ENCODE results near the gene HDAC4. TPM values are rescaled to one million over a fixed set of nuclear protein-coding genes. Genes with fewer than 3 reads are reported as not detected.

HDAC4 gene
- total RNA-seq, 1 experiment from 2014 or later, result 11.3 TPM

DNA sequence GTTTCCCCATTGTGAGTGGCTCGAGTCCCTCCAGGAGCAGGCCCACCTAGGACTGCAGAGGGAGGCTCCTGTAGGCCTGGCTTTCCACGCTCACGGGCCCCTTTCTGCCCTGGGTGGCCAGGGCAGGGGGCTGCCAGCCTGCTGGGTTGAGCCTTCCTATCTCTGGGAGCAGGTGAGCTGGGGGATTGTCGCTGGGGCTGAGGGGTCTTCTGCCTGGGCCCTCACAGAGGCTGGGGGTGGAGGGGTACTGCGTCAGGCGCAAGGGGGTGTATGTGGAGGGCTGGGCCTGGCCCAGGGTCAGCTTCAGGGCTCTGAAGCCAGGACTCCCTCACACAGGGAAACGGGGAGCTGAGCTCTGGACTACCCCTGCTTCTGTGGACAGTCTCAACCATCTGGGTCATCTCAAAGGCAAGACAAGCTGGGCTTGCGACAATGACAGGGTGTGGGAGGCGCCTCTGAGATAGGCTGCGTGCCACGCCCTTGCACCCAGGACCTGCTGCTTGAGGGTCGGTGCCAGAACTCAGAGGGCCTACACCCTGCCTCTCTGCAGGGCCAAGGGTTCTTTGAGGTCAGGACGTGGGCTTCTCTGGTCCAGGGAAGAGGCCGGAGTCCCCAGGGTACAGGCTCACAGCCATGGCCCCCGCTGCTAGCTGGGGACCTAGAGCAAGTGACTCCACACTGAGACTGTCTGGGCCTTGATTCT lies 346.9 kb downstream of the HDAC4 start:
- Histone ChIP-seq H3K27ac (no peak overlapping the region), H3K9me3 (replicated peaks) (no peaks in the 10 kb centered on the region; the same call in 1 of the 2 replicates), H3K36me3 (no peaks in the 10 kb centered on the region; the same call in 1 of the 2 replicates), H3K27me3 (no peaks in the 10 kb centered on the region), H3K4me1 (no peaks in the 10 kb centered on the region), H3K4me3 (no peak overlapping the region)
- no peak for DNase-seq

DNA sequence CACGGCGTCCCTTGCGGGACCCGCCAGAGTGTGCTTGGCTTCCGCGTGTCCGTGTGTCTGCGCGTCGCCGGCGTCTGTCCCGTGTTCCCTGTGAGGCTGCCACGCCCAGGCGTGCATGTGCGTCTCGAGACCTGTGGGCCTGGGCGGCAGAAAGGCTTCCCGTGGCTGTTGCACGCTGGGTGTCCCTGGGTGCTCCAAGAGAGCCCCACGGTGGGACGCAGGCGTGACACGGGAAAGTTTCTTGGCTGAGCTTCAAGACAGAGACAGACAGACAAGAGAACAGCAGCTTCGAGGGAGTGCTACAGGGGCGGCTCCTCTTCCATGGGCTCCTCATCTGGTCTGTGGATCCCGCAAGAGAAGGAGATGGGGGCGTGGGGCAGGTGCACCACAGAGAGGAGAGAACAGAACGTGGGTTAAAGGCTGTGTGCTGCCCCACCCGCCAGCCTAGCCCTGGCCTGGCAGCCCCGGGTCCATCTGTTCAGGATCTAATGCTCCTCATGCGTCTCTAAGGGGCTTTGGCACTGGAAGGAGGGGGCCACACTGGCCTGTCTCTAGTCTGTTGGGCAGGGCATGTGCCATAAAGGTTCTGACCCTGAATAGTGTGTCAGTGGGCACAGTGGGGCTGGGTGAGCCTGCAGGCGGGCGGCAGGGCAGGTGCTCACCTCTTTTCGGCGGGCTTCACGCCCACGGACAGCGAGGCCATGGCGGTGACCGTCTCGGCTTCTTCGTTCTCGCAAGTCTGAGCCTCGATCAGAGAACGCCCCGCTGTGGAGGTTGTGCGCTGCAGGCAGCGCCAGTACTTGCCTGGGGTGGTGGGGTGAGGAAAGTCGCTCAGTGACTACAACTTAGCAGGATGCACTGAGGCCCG lies 347.8 kb downstream of the HDAC4 start:
- no peak for DNase-seq
- no peaks in the 10 kb centered on the region; the same call in 1 of the 2 replicates for H3K36me3 ChIP-seq

DNA sequence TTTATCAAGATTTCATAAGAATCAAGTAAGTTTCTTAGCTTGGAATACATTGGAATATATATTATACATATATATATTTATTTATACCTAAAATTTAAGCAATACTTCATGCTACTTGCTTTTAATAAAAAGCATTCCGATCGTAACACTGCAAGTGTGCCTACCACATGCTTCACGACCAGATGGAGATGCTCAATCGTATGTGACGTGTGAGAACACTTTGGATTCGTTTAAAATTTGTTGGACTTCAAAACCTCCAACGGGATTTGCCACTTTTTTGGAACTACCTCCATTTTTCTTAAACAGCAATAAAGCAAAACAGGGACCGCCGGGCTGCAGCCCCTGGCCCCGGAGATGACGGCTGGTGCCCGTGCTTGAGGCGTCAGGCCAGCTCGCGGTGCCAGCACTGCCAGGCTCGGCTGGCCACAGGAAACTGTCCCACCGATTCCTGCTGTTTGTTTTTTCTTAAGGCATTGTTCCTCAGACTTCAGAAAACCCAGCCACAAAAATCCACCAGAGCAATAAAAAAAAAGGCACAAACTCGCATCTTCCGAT lies 348.9 kb downstream of the HDAC4 start:
- Histone ChIP-seq H3K27me3 (no peaks in the 10 kb centered on the region), H3K36me3 (no peaks in the 10 kb centered on the region; the same call in 1 of the 2 replicates), H3K4me3 (no peak overlapping the region), H3K4me1 (no peaks in the 10 kb centered on the region), H3K27ac (no peak overlapping the region), H3K9me3 (replicated peaks) (no peaks in the 10 kb centered on the region)
- DNase-seq, result no peak

More for the DNA sequence above, 347.8 kb downstream of the HDAC4 start:
- Histone ChIP-seq H3K4me1 (no peaks in the 10 kb centered on the region), H3K9me3 (replicated peaks) (no peaks in the 10 kb centered on the region; the same call in 1 of the 2 replicates), H3K27me3 (no peaks in the 10 kb centered on the region), H3K4me3 (no peak overlapping the region), H3K27ac (no peak overlapping the region)

DNA sequence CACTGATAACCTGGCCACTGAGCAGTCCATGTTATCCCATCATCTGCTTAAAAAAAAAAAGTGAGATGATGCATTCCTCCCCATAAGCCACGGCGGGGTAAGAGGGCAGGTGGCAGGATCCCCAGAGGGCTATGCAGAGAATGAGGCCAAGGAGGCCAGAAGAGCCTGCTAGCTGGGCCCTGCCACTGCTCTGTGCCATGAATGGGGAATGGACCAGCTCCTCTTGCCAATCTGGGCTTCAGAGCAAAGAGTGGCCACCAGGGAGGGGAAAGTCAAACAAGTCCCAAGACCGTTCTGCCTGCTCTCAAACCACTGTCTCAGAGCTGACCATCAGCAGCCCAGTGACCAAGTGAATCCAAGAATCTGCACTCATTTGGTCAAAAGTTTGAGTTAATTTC lies 350.6 kb downstream of the HDAC4 start:
- Histone ChIP-seq H3K36me3 (no peaks in the 10 kb centered on the region; the same call in 1 of the 2 replicates), H3K4me3 (no peak overlapping the region), H3K27ac (no peak overlapping the region), H3K27me3 (no peaks in the 10 kb centered on the region), H3K4me1 (no peaks in the 10 kb centered on the region), H3K9me3 (replicated peaks) (no peaks in the 10 kb centered on the region)
- no peak for DNase-seq

DNA sequence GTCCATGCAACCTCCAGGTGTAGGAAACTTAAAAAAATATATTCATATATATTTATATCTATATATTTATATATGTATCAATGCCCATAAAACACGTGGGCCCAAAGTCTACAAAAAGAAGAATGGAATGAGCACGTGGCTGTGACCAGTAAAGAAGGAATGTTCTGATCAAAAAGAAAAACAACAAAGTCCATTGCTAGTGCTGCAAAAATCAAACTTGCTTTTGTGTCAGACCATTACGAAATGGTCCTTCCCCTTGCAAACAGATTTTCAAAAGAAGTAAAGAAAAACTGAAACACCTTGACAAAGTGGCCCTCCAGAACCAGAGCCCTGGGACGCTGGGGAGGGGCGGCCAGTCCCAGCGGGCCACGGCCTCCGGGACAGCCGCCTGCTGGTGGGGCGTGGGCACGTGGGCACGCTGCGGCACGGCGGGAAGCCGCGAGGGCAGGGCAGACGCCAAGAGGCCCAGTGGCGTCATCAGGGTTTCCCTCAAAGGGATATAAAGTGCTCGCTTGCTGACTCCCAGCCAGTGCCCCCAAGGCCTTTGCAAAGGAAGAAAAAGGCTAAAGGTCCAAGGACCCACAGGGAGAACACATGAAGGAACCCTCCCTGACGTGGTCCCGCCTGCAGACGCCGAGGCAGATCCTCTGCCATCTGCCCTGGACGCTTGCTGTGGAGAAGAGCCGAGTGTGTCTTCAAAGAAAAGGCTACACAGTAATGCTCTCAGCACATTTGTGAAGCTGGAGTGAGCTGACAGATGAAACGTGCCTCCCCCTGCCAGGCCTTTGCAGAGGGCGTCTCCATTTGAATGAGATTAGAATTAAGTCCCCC lies 351.2 kb downstream of the HDAC4 start:
- Histone ChIP-seq H3K9me3 (replicated peaks) (no peaks in the 10 kb centered on the region), H3K27me3 (no peaks in the 10 kb centered on the region), H3K4me1 (no peaks in the 10 kb centered on the region), H3K36me3 (no peaks in the 10 kb centered on the region; the same call in 1 of the 2 replicates), H3K27ac (no peak overlapping the region), H3K4me3 (no peak overlapping the region)
- no peak for DNase-seq

DNA sequence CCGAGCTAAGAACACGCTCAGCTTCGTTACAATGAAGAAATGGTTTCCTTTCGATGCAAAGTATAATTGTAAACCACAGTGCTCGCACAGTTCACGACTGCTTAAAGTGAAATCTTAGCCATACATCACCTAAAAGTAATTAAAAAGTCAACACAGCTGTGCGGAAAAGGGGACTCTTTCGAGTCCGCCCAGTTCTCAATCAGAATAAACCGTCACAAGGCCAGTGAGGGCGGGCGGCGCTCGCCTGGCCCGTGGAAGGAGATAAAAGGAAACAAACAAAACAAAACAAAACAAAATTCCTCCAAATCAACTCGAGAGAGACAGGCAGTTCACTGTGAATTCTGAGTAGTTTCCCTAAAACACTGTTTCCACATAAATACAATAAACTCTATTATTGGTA lies 352.1 kb downstream of the HDAC4 start:
- H3K27ac ChIP-seq, result no peak overlapping the region
- H3K4me3 ChIP-seq, result no peak overlapping the region
- H3K4me1 ChIP-seq, result no peaks in the 10 kb centered on the region
- no peaks in the 10 kb centered on the region for H3K9me3 ChIP-seq (replicated peaks)
- no peaks in the 10 kb centered on the region; the same call in 1 of the 2 replicates for H3K36me3 ChIP-seq
- H3K27me3 ChIP-seq, result no peaks in the 10 kb centered on the region
- no peak for DNase-seq

DNA sequence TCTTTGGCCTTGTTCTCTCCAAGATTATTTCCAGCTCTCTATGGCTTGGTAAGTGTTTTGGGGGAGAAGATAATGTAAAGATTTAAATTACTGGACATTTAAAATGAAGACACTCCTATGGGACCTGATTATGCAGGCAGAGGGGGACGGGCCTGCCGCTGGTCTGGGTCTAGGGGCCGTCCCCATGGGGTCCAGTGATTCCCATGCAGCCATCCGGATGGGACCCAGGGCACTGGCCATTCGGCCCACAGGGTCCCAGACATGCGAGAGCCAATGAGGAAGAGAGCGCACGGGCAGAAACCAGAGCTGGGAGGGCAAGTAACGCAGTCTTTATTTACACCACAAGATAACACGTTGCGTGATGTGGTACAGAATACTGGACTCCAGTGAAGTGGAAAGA lies 353.0 kb downstream of the HDAC4 start:
- DNase-seq, result no peak
- H3K36me3 ChIP-seq, result no peaks in the 10 kb centered on the region; the same call in 1 of the 2 replicates
- no peak overlapping the region for H3K27ac ChIP-seq
- H3K9me3 ChIP-seq (replicated peaks), result no peaks in the 10 kb centered on the region
- no peaks in the 10 kb centered on the region for H3K4me1 ChIP-seq
- H3K4me3 ChIP-seq, result no peak overlapping the region
- no peaks in the 10 kb centered on the region for H3K27me3 ChIP-seq

DNA sequence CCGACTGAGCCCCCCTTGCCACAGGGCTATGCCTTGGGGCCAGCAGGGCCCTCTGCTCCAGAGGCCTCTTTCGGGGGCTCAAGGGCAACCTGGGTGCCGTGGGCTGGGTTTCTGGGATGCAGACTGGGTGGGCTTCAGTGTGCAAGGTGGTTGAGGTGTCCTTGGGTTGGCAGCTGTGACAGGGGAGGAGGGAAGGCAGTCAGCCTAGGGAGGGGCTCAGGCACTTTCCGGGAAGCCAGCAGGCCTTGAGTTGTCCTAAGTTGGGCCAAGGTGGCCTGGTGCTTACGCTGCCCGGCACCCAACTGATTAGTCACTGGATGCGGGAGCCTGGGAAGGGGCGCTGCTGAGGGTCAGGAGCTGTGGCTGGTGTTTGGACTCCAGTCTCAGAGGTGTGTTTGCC lies 353.4 kb downstream of the HDAC4 start:
- H3K27me3 ChIP-seq, result no peaks in the 10 kb centered on the region
- no peaks in the 10 kb centered on the region for H3K9me3 ChIP-seq (replicated peaks)
- no peaks in the 10 kb centered on the region; the same call in 1 of the 2 replicates for H3K36me3 ChIP-seq
- H3K4me1 ChIP-seq, result no peaks in the 10 kb centered on the region
- DNase-seq, result no peak
- H3K27ac ChIP-seq, result no peak overlapping the region
- no peak overlapping the region for H3K4me3 ChIP-seq

DNA sequence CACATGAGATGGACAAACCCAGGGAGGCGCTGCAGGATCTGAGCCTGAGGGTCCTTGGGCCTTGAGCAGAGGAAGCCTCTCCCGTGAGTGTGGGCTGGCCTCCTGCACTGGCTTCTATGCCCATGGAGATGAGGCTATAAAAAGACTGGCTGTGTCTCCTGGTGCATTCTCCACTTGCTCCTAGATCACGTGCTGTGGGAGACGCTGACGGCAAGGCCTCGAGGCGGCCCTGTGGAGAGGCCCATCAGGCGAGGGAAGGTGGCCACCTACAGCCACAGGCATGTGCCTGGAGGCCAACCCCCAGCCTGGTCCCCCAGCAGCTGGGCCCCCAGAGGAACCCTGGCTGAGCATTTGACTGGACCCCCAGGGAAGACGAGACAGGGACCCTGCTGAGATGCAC lies 354.0 kb downstream of the HDAC4 start:
- Histone ChIP-seq H3K4me1 (no peaks in the 10 kb centered on the region), H3K9me3 (replicated peaks) (no peaks in the 10 kb centered on the region), H3K36me3 (no peaks in the 10 kb centered on the region), H3K27ac (no peak overlapping the region), H3K4me3 (no peak overlapping the region), H3K27me3 (no peaks in the 10 kb centered on the region)
- DNase-seq, result no peak

DNA sequence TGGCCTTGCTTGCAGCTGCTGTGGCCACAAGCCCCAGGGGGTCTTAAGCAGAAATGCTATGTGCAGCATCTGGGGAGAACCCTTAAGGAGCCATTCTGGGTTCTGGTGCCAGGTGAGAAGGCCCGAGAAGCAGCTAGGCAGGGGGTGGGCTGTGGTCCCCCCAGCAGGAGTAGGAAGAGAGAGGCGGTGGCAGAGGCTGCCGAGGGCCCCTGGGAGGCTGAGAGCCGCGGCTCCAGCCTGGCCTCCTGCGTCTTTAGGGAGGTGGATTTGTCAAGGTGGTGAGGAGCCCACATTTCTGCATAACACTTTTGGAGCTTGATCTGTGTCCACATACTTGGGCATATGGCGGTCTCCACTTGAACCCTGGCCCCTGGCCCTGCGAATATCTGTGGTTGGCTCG lies 356.5 kb downstream of the HDAC4 start:
- no peak overlapping the region for H3K27ac ChIP-seq
- H3K9me3 ChIP-seq (replicated peaks), result no peaks in the 10 kb centered on the region
- no peak overlapping the region for H3K4me3 ChIP-seq

DNA sequence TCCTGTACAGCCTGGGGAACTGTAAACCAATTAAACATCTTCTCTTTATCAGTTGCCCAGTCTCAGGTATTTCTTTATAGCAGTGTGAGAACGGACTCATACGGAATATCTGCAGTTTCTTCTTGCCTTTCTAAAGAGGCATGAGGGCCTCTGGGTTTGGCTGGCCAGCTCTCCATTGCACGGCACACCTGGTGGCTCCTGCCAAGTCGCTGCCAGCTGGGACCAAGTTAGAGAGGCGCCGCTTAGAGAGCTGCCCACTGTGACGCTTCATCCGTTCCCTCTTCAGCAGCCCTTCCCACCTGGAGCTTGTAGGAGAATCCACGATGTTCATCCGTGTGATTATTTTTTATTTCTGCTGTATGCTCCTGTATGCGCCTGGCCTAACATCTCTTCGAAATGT lies 357.5 kb downstream of the HDAC4 start:
- Histone ChIP-seq H3K9me3 (replicated peaks) (no peaks in the 10 kb centered on the region), H3K27me3 (no peaks in the 10 kb centered on the region), H3K36me3 (no peaks in the 10 kb centered on the region), H3K4me3 (no peak overlapping the region), H3K4me1 (no peaks in the 10 kb centered on the region), H3K27ac (no peak overlapping the region)
- DNase-seq, result no peak

More for the DNA sequence above, 356.5 kb downstream of the HDAC4 start:
- Histone ChIP-seq H3K4me1 (no peaks in the 10 kb centered on the region), H3K36me3 (no peaks in the 10 kb centered on the region), H3K27me3 (no peaks in the 10 kb centered on the region)
- no peak for DNase-seq

DNA sequence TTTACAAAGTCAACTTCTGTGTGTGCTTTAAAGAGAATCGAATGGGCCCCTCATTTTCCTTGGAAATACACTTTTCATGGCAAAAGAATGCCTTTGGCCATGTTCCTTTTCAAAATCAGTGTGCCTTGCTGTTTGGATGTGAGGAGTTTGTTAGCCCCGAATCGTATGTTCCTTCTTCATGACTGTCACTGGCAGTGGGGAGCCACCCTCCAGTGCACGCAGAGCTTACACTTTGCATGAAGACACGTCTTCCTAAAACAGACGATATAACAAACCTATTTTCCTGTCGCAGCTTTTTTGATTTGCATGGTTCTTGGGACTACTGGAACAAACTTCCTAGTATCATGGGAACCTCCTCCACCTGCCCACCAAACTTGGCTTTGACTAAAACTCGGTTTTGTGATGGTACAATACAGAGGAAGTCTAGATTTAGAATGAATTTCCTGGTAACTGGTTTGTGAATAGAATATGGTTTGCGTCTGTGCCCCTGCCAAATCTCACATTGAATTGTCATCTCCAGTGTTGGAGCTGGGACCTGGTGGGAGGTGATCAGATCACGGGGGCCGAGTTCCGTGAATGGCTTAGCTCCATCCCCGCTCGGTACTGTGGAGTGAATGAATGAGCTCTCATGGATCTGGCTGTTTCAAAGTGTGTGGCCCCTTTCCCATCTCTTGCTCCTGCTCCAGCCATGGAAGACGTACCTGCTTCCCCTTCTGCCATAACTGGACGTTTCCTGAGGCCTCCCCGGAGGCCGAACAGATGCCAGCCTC lies 358.1 kb downstream of the HDAC4 start:
- H3K9me3 ChIP-seq (replicated peaks), result no peaks in the 10 kb centered on the region
- no peaks in the 10 kb centered on the region for H3K27me3 ChIP-seq
- DNase-seq, result no peak
- no peak overlapping the region for H3K4me3 ChIP-seq
- no peaks in the 10 kb centered on the region for H3K4me1 ChIP-seq
- H3K27ac ChIP-seq, result no peak overlapping the region
- no peaks in the 10 kb centered on the region for H3K36me3 ChIP-seq

DNA sequence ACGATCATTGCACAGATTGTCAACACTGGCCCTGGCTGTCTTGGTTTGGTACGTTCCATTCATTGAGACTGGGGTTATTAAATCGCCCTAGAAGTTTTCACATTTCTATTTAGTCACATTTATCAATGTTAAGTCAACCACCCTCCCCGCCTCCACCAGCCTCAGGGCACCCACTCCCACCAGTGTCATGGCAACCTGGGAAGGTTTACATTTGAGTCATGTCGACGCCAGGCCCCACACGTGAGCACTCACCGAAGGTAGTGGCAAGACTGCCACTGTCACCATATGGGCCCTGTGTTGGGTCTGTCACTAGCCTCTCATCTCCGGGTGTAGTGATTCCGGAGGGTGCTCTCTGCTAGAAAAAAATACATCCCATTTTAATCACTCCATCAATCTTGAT lies 358.8 kb downstream of the HDAC4 start:
- Histone ChIP-seq H3K9me3 (replicated peaks) (no peaks in the 10 kb centered on the region), H3K4me3 (no peak overlapping the region), H3K36me3 (no peaks in the 10 kb centered on the region), H3K27ac (no peak overlapping the region), H3K4me1 (no peaks in the 10 kb centered on the region), H3K27me3 (no peaks in the 10 kb centered on the region)
- no peak for DNase-seq

DNA sequence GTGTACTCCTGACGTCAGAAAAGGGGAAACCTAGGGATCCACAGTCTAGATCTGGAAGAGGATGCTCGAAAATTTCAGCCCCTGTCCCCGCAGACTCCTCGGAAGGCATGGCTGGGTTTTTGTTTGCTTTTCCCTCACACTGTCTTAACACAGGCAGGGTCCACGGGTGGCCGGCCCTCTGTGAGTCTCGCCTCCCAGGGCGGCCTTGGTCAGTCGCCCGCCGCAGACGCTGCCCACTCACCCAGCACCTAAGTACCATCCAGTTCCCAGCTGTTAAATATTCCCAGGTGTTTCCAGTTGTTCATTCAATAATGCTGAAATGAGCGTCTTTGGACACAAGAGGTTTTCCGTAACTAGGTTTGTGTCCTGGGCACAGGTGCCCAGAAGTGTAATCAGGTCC lies 359.8 kb downstream of the HDAC4 start:
- Histone ChIP-seq H3K4me3 (no peak overlapping the region), H3K36me3 (no peaks in the 10 kb centered on the region), H3K27ac (no peak overlapping the region), H3K9me3 (replicated peaks) (no peaks in the 10 kb centered on the region), H3K4me1 (no peaks in the 10 kb centered on the region), H3K27me3 (no peaks in the 10 kb centered on the region)
- no peak for DNase-seq

All from SJCRH30 (cell line).